Left ventricle myocardium inferior (tissue), 1 donor: ENCODE measurements around the gene MTMR4. TPM values are rescaled to one million over a fixed set of nuclear protein-coding genes. Genes with fewer than 3 reads are reported as not detected.

ENCODE experiments used
- DNase-seq: peaks from one replicate; pipeline ENCODE4 v3.0.0-alpha.2; 2020
- H3K27ac ChIP-seq: fragments of 200-600 bp; replicated peaks from 2 replicates; pipeline ENCODE4 v1.8.0; 2021
- H3K27me3 ChIP-seq: fragments of 200-600 bp; 2 replicates; pipeline ENCODE4 v1.8.0; 2021; ENCODE audit warnings: low read depth
- H3K36me3 ChIP-seq: fragments of 200-600 bp; 2 replicates; pipeline ENCODE4 v1.8.0; 2021
- H3K4me1 ChIP-seq: fragments of 200-600 bp; 2 replicates; pipeline ENCODE4 v1.8.0; 2021
- H3K4me3 ChIP-seq: fragments of 200-600 bp; 2 replicates; pipeline ENCODE4 v1.8.0; 2021; ENCODE audit warnings: mild to moderate bottlenecking, moderate library complexity
- H3K9me3 ChIP-seq: fragments of 200-600 bp; replicated peaks from 2 replicates; pipeline ENCODE4 v1.8.0; 2021
- CTCF ChIP-seq: fragments of 200-600 bp; IDR thresholded peaks from 2 replicates; pipeline ENCODE4 v1.8.0; 2021; ENCODE audit warnings: antibody characterized with exemption, mild to moderate bottlenecking, borderline replicate concordance
- intact Hi-C: fragments of 100-400 bp; cut with micrococcal nuclease; formaldehyde crosslinking; loops from one replicate; pipeline ENCODE4 v1.11.0; 2022
- total RNA-seq: library from RNA; stranded (reverse); fragmentation: NEBNext Ultra II Directional; extraction: Animal tissue kit (Norgen Biotek cat#: 25700); gene quantifications from one replicate; pipeline ENCODE4 v1.2.1, GENCODE V29; 2021
- donor health status: DM: no; HTN: yes; CAD: no; lungs with severe emphysema.

Gene MTMR4
- total RNA-seq, 1 donor from 2014 or later, result 24.0 TPM

- Histone ChIP-seq H3K27me3 (peaks cover 4% of the 10 kb centered on the region), H3K4me3 (no peak overlapping the region), H3K36me3 (no peaks in the 10 kb centered on the region), H3K9me3 (no peaks in the 10 kb centered on the region), H3K27ac (no peak overlapping the region), H3K4me1 (no peaks in the 10 kb centered on the region)
- intact Hi-C loops, result no loop called here
- TF ChIP-seq CTCF, result no peak
- DNase-seq, result no peak
These were observed 38.5 kb downstream of the MTMR4 start for GRCh38 chr17:58475985-58476384.

- no peak for DNase-seq
- intact Hi-C loops, result no loop called here
- Histone ChIP-seq H3K27ac (no peak overlapping the region), H3K4me3 (no peak overlapping the region), H3K36me3 (no peaks in the 10 kb centered on the region), H3K27me3 (peaks cover 39% of the 10 kb centered on the region), H3K4me1 (no peaks in the 10 kb centered on the region), H3K9me3 (no peaks in the 10 kb centered on the region)
- no peak for TF ChIP-seq CTCF
These were observed 44.1 kb downstream of the MTMR4 start for GRCh38 chr17:58470356-58470755.

GRCh38 chr17:58468944-58469343, 45.5 kb downstream of the MTMR4 start:
- TF ChIP-seq CTCF, result no peak
- Histone ChIP-seq H3K27ac (no peak overlapping the region), H3K36me3 (no peaks in the 10 kb centered on the region), H3K4me1 (no peaks in the 10 kb centered on the region), H3K9me3 (no peaks in the 10 kb centered on the region), H3K4me3 (no peak overlapping the region), H3K27me3 (peaks cover 51% of the 10 kb centered on the region)
- intact Hi-C loops, result no loop called here
- DNase-seq, result no peak

- Histone ChIP-seq H3K4me1 (no peaks in the 10 kb centered on the region), H3K4me3 (no peak overlapping the region), H3K36me3 (no peaks in the 10 kb centered on the region), H3K27me3 (no peaks in the 10 kb centered on the region), H3K27ac (no peak overlapping the region), H3K9me3 (peaks cover 3% of the 10 kb centered on the region)
- DNase-seq, result no peak
- intact Hi-C loops, result no loop called here
- no peak for TF ChIP-seq CTCF
These were observed 58.9 kb downstream of the MTMR4 start for GRCh38 chr17:58455491-58455890.

- H3K4me3 ChIP-seq, result no peak overlapping the region
- TF ChIP-seq CTCF, result no peak
- intact Hi-C loops, result no loop called here
- H3K27me3 ChIP-seq, result no peaks in the 10 kb centered on the region
- H3K4me1 ChIP-seq, result no peaks in the 10 kb centered on the region
- DNase-seq, result no peak
- H3K27ac ChIP-seq, result no peak overlapping the region
- H3K36me3 ChIP-seq, result no peaks in the 10 kb centered on the region
- peaks cover 3% of the 10 kb centered on the region for H3K9me3 ChIP-seq
These were observed 61.7 kb downstream of the MTMR4 start for GRCh38 chr17:58452738-58453137.
